Liver (tissue), 3 donors: ENCODE measurements around the gene MAP4K1.

ENCODE experiments used
- CTCF ChIP-seq: fragments of 150-350 bp; IDR thresholded peaks from 2 replicates; pipeline ENCODE4 v1.5.1; 2017; ENCODE audit warnings: improper control_type of control experiment, low read depth, low read length; ENCODE audit not compliant: missing input control
- TAF1 ChIP-seq: conservative IDR thresholded peaks from 2 replicates; pipeline ENCODE4 v1.6.1; 2016; ENCODE audit warnings: antibody characterized with exemption, mild to moderate bottlenecking
- donor health status: healthy.
- donor health status: healthy.

DNA sequence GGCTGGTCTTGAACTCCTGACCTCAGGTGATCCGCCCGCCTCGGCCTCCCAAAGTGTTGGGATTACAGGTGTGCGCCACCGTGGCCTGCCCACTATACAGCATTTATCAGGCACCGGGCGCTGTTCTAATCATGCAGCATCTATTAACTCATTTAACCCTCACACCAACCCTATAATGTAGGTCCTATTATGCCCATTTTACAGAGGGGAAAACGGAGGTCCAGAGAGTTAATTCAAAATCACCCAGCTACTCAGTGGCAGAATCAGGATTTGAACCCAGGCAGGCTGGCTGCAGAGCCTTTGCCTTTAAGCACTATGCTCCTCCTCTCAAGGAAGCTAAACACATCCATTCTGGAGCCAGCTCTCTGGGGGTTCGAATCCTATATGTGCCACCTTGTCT lies 54.3 kb downstream of the MAP4K1 start:
- TF ChIP-seq CTCF, result no peak
- no peak for TF ChIP-seq TAF1
